GM18870 (cell line): Measurements from ENCODE around the gene BLOC1S3.

Experiments
- ATAC-seq: cut with Tn5 transposase; IDR thresholded peaks from one replicate; pipeline ENCODE4 v1.9.1; 2021; ENCODE audit warnings: moderate library complexity; ENCODE audit not compliant: unreplicated experiment

The BLOC1S3 gene

GRCh38 chr19:45145270-45146189 lies 33.1 kb upstream of the BLOC1S3 start:
- ATAC-seq: no peak

- no peak for ATAC-seq
Measured at GRCh38 chr19:45146251-45146650, 32.3 kb upstream of the BLOC1S3 start.

- no peak for ATAC-seq
Measured at GRCh38 chr19:45146741-45147205, 31.8 kb upstream of the BLOC1S3 start.

GRCh38 chr19:45147835-45148676 lies 30.5 kb upstream of the BLOC1S3 start:
- no peak for ATAC-seq

GRCh38 chr19:45149129-45149528 lies 29.5 kb upstream of the BLOC1S3 start:
- ATAC-seq: no peak

GRCh38 chr19:45150180-45150579 lies 28.4 kb upstream of the BLOC1S3 start:
- no peak for ATAC-seq

- ATAC-seq: no peak
Measured at GRCh38 chr19:45150751-45151281, 27.8 kb upstream of the BLOC1S3 start.

- no peak for ATAC-seq
Measured at GRCh38 chr19:45151320-45151719, 27.3 kb upstream of the BLOC1S3 start.

GRCh38 chr19:45151821-45152503 lies 26.6 kb upstream of the BLOC1S3 start:
- ATAC-seq: no peak

- ATAC-seq: no peak
Measured at GRCh38 chr19:45152504-45153338, 25.9 kb upstream of the BLOC1S3 start.

GRCh38 chr19:45153339-45154063 lies 25.1 kb upstream of the BLOC1S3 start:
- ATAC-seq: no peak

- no peak for ATAC-seq
Measured at GRCh38 chr19:45154064-45154827, 24.3 kb upstream of the BLOC1S3 start.

GRCh38 chr19:45156011-45156630 lies 22.5 kb upstream of the BLOC1S3 start:
- no peak for ATAC-seq

GRCh38 chr19:45156751-45157150 lies 21.8 kb upstream of the BLOC1S3 start:
- ATAC-seq: no peak

GRCh38 chr19:45158503-45159209 lies 19.9 kb upstream of the BLOC1S3 start:
- ATAC-seq: no peak

- no peak for ATAC-seq
Measured at GRCh38 chr19:45159210-45159970, 19.2 kb upstream of the BLOC1S3 start.

GRCh38 chr19:45159971-45160324 lies 18.6 kb upstream of the BLOC1S3 start:
- no peak for ATAC-seq
